Caco-2 (cell line): Measurements from ENCODE around the gene GRK6. TPM values are rescaled to one million over a fixed set of nuclear protein-coding genes. Genes with fewer than 3 reads are reported as not detected.
A peak's percentile ranks its signal among the peaks of the same experiment; 100 is the strongest.

Experiments
- BruUV-seq: library from RNA; stranded (reverse); fragments of 400-500 nt; replicated peaks from 2 replicates; lab custom pipeline; 2021; lab: Mats Ljungman, UMichigan
- CTCF ChIA-PET: fragments of 300-600 bp; sonication (Branson Sonifier 250); formaldehyde crosslinking; loops from one replicate; lab custom pipeline; 2022; ENCODE audit warnings: antibody characterized with exemption; lab: Charles Lee
- POLR2A ChIA-PET: fragments of 300-600 bp; sonication (Branson Sonifier 250); formaldehyde crosslinking; loops from one replicate; lab custom pipeline; 2022; ENCODE audit warnings: antibody characterized with exemption; lab: Charles Lee
- DNase-seq, 2 experiments: peaks; one replicate each; pipeline versions ENCODE4 v3.0.0 to v3.0.0-alpha.2; 2020 to 2022
- H3K27me3 ChIP-seq: replicated peaks from 2 replicates; pipeline ENCODE4 v1.6.0; 2011; ENCODE audit warnings: low read length; ENCODE audit not compliant: control insufficient read depth, insufficient read depth
- H3K36me3 ChIP-seq: 2 replicates; pipeline ENCODE4 v1.5.1; 2011; ENCODE audit warnings: low read length; ENCODE audit not compliant: control insufficient read depth, insufficient read depth
- H3K4me1 ChIP-seq: fragments of 250-450 bp; sonication (Bioruptor Pico); 2 replicates; pipeline ENCODE4 v1.5.1; 2020; ENCODE audit warnings: mild to moderate bottlenecking
- H3K4me3 ChIP-seq: 2 replicates; pipeline ENCODE4 v1.5.1; 2011; ENCODE audit warnings: low read depth, mild to moderate bottlenecking, control low read depth, low read length
- H3K9me3 ChIP-seq: fragments of 250-450 bp; sonication (Bioruptor Pico); 2 replicates; pipeline ENCODE4 v1.5.1; 2020; ENCODE audit warnings: mild to moderate bottlenecking, moderate library complexity
- H3K27ac Mint-ChIP-seq: one replicate; pipeline ENCODE4 v1.8.0; 2022; ENCODE audit warnings: mixed read lengths; ENCODE audit not compliant: unreplicated experiment
- H3K27me3 Mint-ChIP-seq: one replicate; pipeline ENCODE4 v1.8.0; 2022; ENCODE audit warnings: mixed read lengths; ENCODE audit not compliant: insufficient read depth, unreplicated experiment
- H3K36me3 Mint-ChIP-seq: one replicate; pipeline ENCODE4 v1.8.0; 2022; ENCODE audit warnings: mild to moderate bottlenecking, mixed read lengths; ENCODE audit not compliant: insufficient read depth, unreplicated experiment
- H3K4me1 Mint-ChIP-seq: one replicate; pipeline ENCODE4 v1.8.0; 2022; ENCODE audit warnings: low read depth, mixed read lengths; ENCODE audit not compliant: unreplicated experiment
- H3K4me3 Mint-ChIP-seq: one replicate; pipeline ENCODE4 v1.8.0; 2022; ENCODE audit warnings: mild to moderate bottlenecking, moderate library complexity, mixed read lengths; ENCODE audit not compliant: unreplicated experiment
- H3K9me3 Mint-ChIP-seq: one replicate; pipeline ENCODE4 v1.8.0; 2022; ENCODE audit warnings: mixed read lengths; ENCODE audit not compliant: unreplicated experiment
- intact Hi-C: fragments of 100-400 bp; cut with micrococcal nuclease; formaldehyde crosslinking; loops from one replicate; pipeline ENCODE4 v1.10.0; 2022; ENCODE audit not compliant: unreplicated experiment
- total RNA-seq: library from RNA; stranded (reverse); gene quantifications from 2 replicates; pipeline ENCODE4 v1.2.3, GENCODE V29; 2022
- TF ChIP-seq, protein P1 (sequence below), 2 experiments: fragments of 200-600 bp in 1 of 2; IDR thresholded peaks; 1 replicate in 1 of 2; 2 replicates in 1 of 2; pipeline versions ENCODE4 v1.5.1 to v1.8.0; 2011 to 2022; ENCODE audit warnings: antibody characterized with exemption in 1 of 2, control low read depth in 1 of 2, inconsistent platforms in 1 of 2, low read depth in 1 of 2, low read length in 1 of 2, mild to moderate bottlenecking in 1 of 2, moderate library complexity in 1 of 2; ENCODE audit not compliant: insufficient read depth in 1 of 2, severe bottlenecking in 1 of 2, unreplicated experiment in 1 of 2

Gene GRK6
- total RNA-seq, 1 experiment from 2014 or later, result 71.9 TPM

DNA sequence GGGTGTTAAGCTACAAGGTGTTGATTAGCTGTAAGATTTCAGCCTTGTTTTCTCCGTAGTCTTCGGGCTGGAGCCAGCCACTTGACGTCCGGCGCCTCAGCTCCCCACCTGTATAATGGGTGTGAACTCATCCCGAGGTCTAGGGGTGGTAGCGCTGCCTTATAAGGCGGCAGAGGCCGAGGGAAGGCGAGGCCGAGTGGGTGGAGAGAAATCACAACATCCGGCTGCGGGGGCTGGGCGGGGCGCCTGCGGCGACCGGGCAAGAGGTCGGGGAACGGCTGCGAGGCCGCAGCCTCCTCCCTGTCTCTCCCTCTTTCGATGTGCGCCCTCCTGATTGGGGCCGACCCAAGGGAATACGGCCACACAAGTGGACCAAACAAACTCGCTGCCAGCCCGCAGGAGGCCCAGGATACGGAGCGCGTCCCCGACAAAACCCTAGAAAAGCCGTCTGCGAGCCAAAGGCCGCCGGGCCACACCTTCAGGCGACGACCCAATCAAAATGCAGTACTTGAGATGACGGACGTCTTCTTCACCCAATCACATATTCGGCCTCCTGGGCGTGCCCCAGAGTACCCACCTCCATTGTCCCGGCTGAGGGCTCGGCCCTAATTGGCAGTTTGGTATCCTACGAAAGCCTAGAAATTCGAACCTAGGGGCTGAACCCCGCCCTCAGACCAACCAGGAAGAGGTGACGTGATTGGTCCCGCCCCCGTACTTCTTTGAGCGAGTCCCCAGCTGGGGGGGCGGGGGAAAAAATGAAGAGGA lies 493 bp upstream of the GRK6 start:
- H3K9me3 Mint-ChIP-seq, result no peaks in the 10 kb centered on the region
- peaks cover 15% of the 10 kb centered on the region for H3K4me1 ChIP-seq
- peak; percentile 100 for DNase-seq
- peak overlapping the region; percentile 59 for H3K4me3 ChIP-seq
- intact Hi-C loops, result loop anchor here (1.0 to 2.0 kb wide), 4 partner anchors 21 to 71 kb away; partner anchors contain the start of genes PDLIM7 and PRR7
- TF ChIP-seq, protein P1, sequence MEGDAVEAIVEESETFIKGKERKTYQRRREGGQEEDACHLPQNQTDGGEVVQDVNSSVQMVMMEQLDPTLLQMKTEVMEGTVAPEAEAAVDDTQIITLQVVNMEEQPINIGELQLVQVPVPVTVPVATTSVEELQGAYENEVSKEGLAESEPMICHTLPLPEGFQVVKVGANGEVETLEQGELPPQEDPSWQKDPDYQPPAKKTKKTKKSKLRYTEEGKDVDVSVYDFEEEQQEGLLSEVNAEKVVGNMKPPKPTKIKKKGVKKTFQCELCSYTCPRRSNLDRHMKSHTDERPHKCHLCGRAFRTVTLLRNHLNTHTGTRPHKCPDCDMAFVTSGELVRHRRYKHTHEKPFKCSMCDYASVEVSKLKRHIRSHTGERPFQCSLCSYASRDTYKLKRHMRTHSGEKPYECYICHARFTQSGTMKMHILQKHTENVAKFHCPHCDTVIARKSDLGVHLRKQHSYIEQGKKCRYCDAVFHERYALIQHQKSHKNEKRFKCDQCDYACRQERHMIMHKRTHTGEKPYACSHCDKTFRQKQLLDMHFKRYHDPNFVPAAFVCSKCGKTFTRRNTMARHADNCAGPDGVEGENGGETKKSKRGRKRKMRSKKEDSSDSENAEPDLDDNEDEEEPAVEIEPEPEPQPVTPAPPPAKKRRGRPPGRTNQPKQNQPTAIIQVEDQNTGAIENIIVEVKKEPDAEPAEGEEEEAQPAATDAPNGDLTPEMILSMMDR (IDR thresholded peaks at IDR 0.05; ENCODE audit: insufficient read depth in 1 of 2, low read depth in 1 of 2, low read length in 1 of 2, severe bottlenecking in 1 of 2, unreplicated experiment in 1 of 2), result no peak
- H3K36me3 Mint-ChIP-seq, result peaks cover 18% of the 10 kb centered on the region
- H3K4me1 Mint-ChIP-seq, result peaks cover 12% of the 10 kb centered on the region
- H3K36me3 ChIP-seq, result peaks cover 2% of the 10 kb centered on the region; the same call in 1 of the 2 replicates
- H3K27me3 ChIP-seq, result no peaks in the 10 kb centered on the region
- H3K9me3 ChIP-seq, result no peaks in the 10 kb centered on the region
- peak overlapping the region; percentile 99 for H3K27ac Mint-ChIP-seq
- no peaks in the 10 kb centered on the region for H3K27me3 Mint-ChIP-seq
- CTCF ChIA-PET, result interaction anchor here (0.5 to 2.7 kb wide), 17 partner anchors 10 to 1899 kb away, joined by 3 to 47 read pairs (median 6); partner anchors contain the start of genes FGFR4 and TSPAN17
- POLR2A ChIA-PET, result interaction anchor here (0.6 to 2.1 kb wide), 22 partner anchors 9 to 978 kb away, joined by 3 to 43 read pairs (median 5); partner anchors contain the start of genes LMAN2, MXD3, PDLIM7 and PRELID1
- peak overlapping the region; percentile 92 for H3K4me3 Mint-ChIP-seq
- BruUV-seq, result TSS peak; percentile 96

DNA sequence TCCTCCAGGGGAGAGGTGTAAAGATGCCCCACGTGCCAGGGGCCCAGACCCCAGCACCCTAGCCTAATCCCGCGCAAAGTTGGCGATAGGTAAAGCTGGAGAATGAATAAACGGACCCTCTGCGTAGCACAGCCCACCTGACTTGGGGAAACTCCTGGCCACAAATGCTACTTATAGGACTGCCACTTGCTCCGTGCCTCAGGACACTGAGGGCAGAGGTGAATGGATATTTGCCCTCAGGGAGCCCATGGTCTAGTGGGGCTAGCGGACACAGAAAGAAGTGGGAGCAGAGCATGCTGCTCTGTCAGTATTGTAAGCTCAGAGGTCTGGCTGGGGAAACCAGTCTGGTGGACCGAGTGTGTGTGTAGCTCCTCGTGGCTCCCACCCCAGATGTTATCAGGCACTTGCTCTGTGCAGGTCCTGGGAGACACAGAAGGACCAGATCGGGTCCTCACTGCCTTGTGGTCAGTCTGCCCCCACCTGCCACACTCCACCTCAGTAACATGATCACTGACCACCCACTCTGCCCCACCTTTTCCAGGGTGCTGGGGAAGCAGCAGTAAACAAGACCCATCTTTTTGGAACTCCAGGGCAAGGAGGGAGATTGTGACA lies 841 bp downstream of the GRK6 start:
- CTCF ChIA-PET, result interaction anchor here (1.0 to 2.7 kb wide), 4 partner anchors 23 to 118 kb away, joined by 4 to 47 read pairs (median 8); no protein-coding TSS in a partner anchor
- peaks cover 12% of the 10 kb centered on the region for H3K4me1 Mint-ChIP-seq
- no peaks in the 10 kb centered on the region for H3K27me3 Mint-ChIP-seq
- DNase-seq, result peak in 1 of 2 experiments; percentile 43
- H3K36me3 ChIP-seq, result peaks cover 2% of the 10 kb centered on the region
- peak overlapping the region; percentile 53 for H3K27ac Mint-ChIP-seq
- H3K36me3 Mint-ChIP-seq, result peaks cover 18% of the 10 kb centered on the region
- peak overlapping the region; percentile 92 for H3K4me3 Mint-ChIP-seq
- peak overlapping the region; percentile 97 for H3K4me3 ChIP-seq
- H3K27me3 ChIP-seq, result no peaks in the 10 kb centered on the region
- intact Hi-C loops, result loop anchor here (2.0 kb wide), 1 partner anchor 19 kb away; the partner anchor contains the start of gene PRR7
- H3K9me3 ChIP-seq, result no peaks in the 10 kb centered on the region
- POLR2A ChIA-PET, result interaction anchor here (1.3 to 2.1 kb wide), 4 partner anchors 17 to 115 kb away, joined by 5 to 43 read pairs (median 14); partner anchors contain the start of genes MXD3 and PRR7
- H3K4me1 ChIP-seq, result peaks cover 15% of the 10 kb centered on the region
- TSS peak; percentile 64 for BruUV-seq
- no peaks in the 10 kb centered on the region for H3K9me3 Mint-ChIP-seq
- TF ChIP-seq, protein P1 (IDR thresholded peaks at IDR 0.05; ENCODE audit: insufficient read depth in 1 of 2, low read depth in 1 of 2, low read length in 1 of 2, severe bottlenecking in 1 of 2, unreplicated experiment in 1 of 2), result no peak
